ENCODE data around the gene CD86. TPM values are rescaled to one million over a fixed set of nuclear protein-coding genes. Genes with fewer than 3 reads are reported as not detected.

Gene CD86
- total RNA-seq, 1 donor from 2014 or later, result not detected

DNA sequence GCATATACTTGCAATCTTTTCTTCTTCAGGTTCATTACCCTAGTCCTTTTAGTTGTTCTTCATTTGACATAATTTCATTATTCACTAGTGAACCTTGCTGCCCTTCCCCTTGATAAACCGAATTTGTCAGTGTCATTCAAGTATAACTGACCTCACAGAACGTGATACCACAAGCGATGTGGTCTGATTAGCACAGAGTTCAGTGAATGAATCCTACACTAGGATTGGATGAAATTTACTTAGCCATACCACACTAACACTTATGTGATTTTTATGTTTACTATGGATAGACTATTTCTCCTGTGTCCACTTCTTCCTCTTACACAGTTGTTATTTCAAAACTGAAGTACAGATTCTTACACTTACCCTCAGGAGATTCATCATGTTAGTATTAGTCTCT, 27.2 kb downstream of the CD86 start:
- FAIRE-seq (no peak), DNase-seq (ENCODE audit: low read depth) (no peak)
- no peak for TF ChIP-seq EZH2 (IDR thresholded peaks at IDR 0.05; ENCODE audit: insufficient read depth, low read length)
- no peak for TF ChIP-seq CTCF (IDR thresholded peaks at IDR 0.05; ENCODE audit: insufficient read depth, low read depth, low read length)
- Histone ChIP-seq H3K9ac (ENCODE audit: low read length) (no peak overlapping the region), H3K79me2 (ENCODE audit: insufficient read depth, low read length) (no peaks in the 10 kb centered on the region), H3K9me3 (ENCODE audit: insufficient read depth, low read depth, low read length) (no peaks in the 10 kb centered on the region), H4K20me1 (ENCODE audit: insufficient read depth, low read length) (no peaks in the 10 kb centered on the region), H3K36me3 (ENCODE audit: insufficient read depth, low read length) (no peaks in the 10 kb centered on the region), H3K4me3 (ENCODE audit: insufficient read depth, low read depth, low read length) (no peak overlapping the region), H3K4me1 (ENCODE audit: insufficient read depth, low read length) (no peaks in the 10 kb centered on the region), H3K4me2 (ENCODE audit: low read length) (no peak overlapping the region), H2AFZ (ENCODE audit: low read depth, low read length) (no peak overlapping the region), H3K27ac (ENCODE audit: low read depth, low read length) (no peak overlapping the region), H3K27me3 (ENCODE audit: insufficient read depth, low read length) (no peaks in the 10 kb centered on the region)
- Mint-ChIP-seq H3K27me3 (ENCODE audit: low read depth, unreplicated experiment) (peaks cover 16% of the 10 kb centered on the region), H3K36me3 (ENCODE audit: low read depth, unreplicated experiment) (no peaks in the 10 kb centered on the region), H3K9me3 (ENCODE audit: unreplicated experiment) (no peaks in the 10 kb centered on the region), H3K27ac (ENCODE audit: unreplicated experiment) (no peak overlapping the region), H3K4me3 (ENCODE audit: unreplicated experiment) (no peak overlapping the region), H3K4me1 (ENCODE audit: low read depth, unreplicated experiment) (no peaks in the 10 kb centered on the region)

GRCh38 chr3:122084799-122085198, 29.6 kb downstream of the CD86 start:
- no peak overlapping the region for H3K4me2 ChIP-seq (ENCODE audit: low read length)
- H2AFZ ChIP-seq (ENCODE audit: low read depth, low read length), result no peak overlapping the region
- H3K27me3 ChIP-seq (ENCODE audit: insufficient read depth, low read length), result no peaks in the 10 kb centered on the region
- Mint-ChIP-seq H3K4me3 (ENCODE audit: unreplicated experiment) (no peak overlapping the region), H3K27me3 (ENCODE audit: low read depth, unreplicated experiment) (peaks cover 9% of the 10 kb centered on the region), H3K9me3 (ENCODE audit: unreplicated experiment) (no peaks in the 10 kb centered on the region), H3K27ac (ENCODE audit: unreplicated experiment) (no peak overlapping the region), H3K4me1 (ENCODE audit: low read depth, unreplicated experiment) (no peaks in the 10 kb centered on the region), H3K36me3 (ENCODE audit: low read depth, unreplicated experiment) (no peaks in the 10 kb centered on the region)
- no peaks in the 10 kb centered on the region for H3K79me2 ChIP-seq (ENCODE audit: insufficient read depth, low read length)
- no peaks in the 10 kb centered on the region for H3K36me3 ChIP-seq (ENCODE audit: insufficient read depth, low read length)
- no peaks in the 10 kb centered on the region for H3K4me1 ChIP-seq (ENCODE audit: insufficient read depth, low read length)
- TF ChIP-seq CTCF (IDR thresholded peaks at IDR 0.05; ENCODE audit: insufficient read depth, low read depth, low read length), result no peak
- TF ChIP-seq EZH2 (IDR thresholded peaks at IDR 0.05; ENCODE audit: insufficient read depth, low read length), result no peak
- no peak overlapping the region for H3K4me3 ChIP-seq (ENCODE audit: insufficient read depth, low read depth, low read length)
- FAIRE-seq (no peak), DNase-seq (ENCODE audit: low read depth) (no peak)
- no peaks in the 10 kb centered on the region for H3K9me3 ChIP-seq (ENCODE audit: insufficient read depth, low read depth, low read length)
- H4K20me1 ChIP-seq (ENCODE audit: insufficient read depth, low read length), result no peaks in the 10 kb centered on the region
- H3K27ac ChIP-seq (ENCODE audit: low read depth, low read length), result no peak overlapping the region
- no peak overlapping the region for H3K9ac ChIP-seq (ENCODE audit: low read length)

- H3K27ac Mint-ChIP-seq (ENCODE audit: unreplicated experiment), result no peak overlapping the region
Measured at GRCh38 chr3:122085673-122086072, 30.5 kb downstream of the CD86 start.

More at GRCh38 chr3:122085673-122086072, 30.5 kb downstream of the CD86 start:
- DNase-seq (ENCODE audit: low read depth) (no peak), FAIRE-seq (no peak)
- Histone ChIP-seq H3K9me3 (ENCODE audit: insufficient read depth, low read depth, low read length) (no peaks in the 10 kb centered on the region), H3K79me2 (ENCODE audit: insufficient read depth, low read length) (no peaks in the 10 kb centered on the region), H3K4me3 (ENCODE audit: insufficient read depth, low read depth, low read length) (no peak overlapping the region), H3K27me3 (ENCODE audit: insufficient read depth, low read length) (no peaks in the 10 kb centered on the region), H3K4me1 (ENCODE audit: insufficient read depth, low read length) (no peaks in the 10 kb centered on the region), H3K27ac (ENCODE audit: low read depth, low read length) (no peak overlapping the region), H3K9ac (ENCODE audit: low read length) (no peak overlapping the region), H4K20me1 (ENCODE audit: insufficient read depth, low read length) (no peaks in the 10 kb centered on the region), H2AFZ (ENCODE audit: low read depth, low read length) (no peak overlapping the region), H3K36me3 (ENCODE audit: insufficient read depth, low read length) (no peaks in the 10 kb centered on the region), H3K4me2 (ENCODE audit: low read length) (no peak overlapping the region)
- Mint-ChIP-seq H3K4me1 (ENCODE audit: low read depth, unreplicated experiment) (no peaks in the 10 kb centered on the region), H3K9me3 (ENCODE audit: unreplicated experiment) (no peaks in the 10 kb centered on the region), H3K36me3 (ENCODE audit: low read depth, unreplicated experiment) (no peaks in the 10 kb centered on the region), H3K4me3 (ENCODE audit: unreplicated experiment) (no peak overlapping the region), H3K27me3 (ENCODE audit: low read depth, unreplicated experiment) (peaks cover 9% of the 10 kb centered on the region)
- TF ChIP-seq CTCF (IDR thresholded peaks at IDR 0.05; ENCODE audit: insufficient read depth, low read depth, low read length) (no peak), EZH2 (IDR thresholded peaks at IDR 0.05; ENCODE audit: insufficient read depth, low read length) (no peak)
